ENCODE results near the gene ZNF304.
"Not testable (repeated sequence)": the region's sequence is repeated elsewhere in the genome, so short reads cannot be mapped to it uniquely, and the experiment has no call there.

Gene ZNF304

DNA sequence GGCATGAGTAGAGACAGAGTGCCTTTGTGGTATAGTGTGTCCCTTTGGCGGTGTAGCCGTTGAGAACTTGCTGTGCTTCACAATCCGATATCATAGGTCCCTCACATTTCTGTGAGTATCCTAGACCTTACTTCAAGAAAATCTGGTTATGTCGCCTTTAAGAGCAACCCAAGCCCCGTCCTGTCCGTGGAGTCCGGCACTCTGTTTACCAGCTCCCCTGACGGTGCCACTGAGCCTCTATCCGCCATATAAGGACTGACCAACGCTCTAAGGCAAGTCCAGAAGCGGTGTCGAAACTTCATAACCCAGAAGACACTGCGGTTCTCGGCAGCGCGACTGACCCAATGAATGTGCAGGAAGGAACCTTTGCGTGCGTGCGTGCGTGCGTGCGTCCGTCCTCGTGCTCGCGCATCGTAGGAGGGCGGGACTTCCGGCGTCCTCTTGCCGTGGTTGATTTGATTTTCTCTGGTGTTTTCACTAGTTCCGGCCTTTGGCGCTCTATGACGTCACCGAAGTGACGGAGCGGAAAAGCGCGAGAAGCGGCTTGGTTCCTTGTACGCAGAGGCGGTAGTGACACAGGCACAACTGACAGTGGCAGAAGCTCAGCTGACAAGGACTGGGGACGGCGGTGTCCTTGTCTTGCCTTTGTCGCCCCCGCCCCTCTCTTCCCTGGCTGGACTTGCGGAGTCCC lies 12.1 kb downstream of the ZNF304 start, which contains the start of the genes TRAPPC2B and ZNF547:
TRAPPC2B (plus strand) TSS at position 555 of the 691 bp plus-strand sequence. CDS start 1,283 bp downstream, outside the sequence.
ZNF547 (plus strand) TSS at position 555 of the 691 bp plus-strand sequence. CDS start 5,005 bp downstream, outside the sequence.
- peak; percentile 96 for DNase-seq

DNA sequence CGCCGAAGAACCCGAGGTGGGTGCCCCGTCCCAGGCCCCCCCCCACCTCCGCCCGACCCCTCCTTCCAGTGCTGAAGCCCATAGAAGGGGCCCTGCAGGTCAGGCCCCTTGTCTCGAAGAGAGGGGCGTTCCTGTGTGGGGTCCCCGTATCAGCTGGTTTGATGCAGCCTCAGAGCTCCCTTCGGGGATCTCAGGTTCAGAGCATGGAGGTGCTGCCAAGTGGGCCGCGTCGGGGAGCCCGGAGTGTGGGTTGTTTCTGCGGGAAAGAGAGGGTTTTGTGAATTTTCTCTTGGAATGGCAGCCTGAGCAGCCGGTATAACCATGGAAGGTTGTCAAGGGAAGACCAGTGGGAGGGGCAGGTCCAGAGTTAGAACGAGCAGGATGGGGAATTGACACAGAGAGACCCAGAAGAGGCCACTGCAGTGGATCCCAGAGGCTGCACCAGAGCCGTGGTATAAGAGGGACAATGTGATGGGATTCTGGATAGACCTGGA lies 12.7 kb downstream of the ZNF304 start:
- no peak for DNase-seq

DNA sequence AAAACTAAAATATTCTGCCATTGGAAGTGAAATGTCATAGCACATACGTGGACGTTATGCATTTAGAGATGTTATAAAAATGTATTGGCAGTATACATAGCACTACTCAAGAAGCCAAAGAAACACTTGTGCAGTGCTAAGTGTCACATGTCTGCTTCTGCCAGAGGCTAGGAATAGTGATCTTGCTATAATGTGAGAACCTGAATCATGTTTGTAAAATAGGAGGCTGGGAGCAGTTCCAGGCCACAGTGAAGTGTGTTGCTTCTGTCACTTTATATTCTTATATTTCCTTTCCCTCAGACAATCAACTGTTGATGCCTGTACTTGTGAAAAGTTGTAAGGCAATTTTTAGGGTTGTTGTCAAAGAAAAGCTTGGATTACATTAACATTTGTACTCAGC lies 15.7 kb downstream of the ZNF304 start:
- no peak for DNase-seq

DNA sequence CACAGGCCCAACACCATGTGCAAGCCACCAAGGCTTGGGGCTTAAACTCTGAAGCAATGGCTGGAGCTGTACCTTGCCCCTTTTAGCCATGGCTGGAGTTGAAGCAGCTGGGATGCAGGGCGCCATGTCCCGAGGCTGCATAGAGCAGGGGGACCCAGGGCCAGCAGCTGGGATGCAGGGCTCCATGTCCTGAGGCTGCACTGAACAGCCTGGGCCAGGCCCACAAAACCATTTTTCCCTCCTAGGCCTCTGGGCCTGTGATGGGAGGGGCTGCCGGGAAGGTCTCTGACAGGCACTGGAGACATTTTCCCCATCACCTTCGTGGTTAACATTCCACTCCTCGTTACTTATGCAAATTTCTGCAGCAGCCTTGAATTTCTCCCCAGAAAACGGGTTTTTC lies 23.1 kb downstream of the ZNF304 start:
- no peak for DNase-seq

DNA sequence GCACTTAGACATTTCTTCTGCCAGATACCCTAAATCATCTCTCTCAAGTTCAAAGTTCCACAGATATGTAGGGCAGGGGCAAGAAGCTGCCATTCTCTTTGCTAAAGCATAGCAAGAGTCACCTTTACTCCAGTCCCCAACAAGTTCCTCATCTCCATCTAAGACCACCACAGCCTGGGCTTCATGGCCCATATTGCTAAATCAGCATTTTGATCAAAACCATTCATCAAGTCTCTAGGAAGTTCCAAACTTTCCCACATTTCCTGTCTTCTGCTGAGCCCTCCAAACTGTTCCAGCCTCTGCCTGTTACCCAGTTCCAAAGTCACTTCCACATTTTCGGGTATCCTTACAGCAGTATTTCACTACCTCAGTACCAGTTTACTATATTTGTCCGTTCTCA lies 23.6 kb downstream of the ZNF304 start:
- DNase-seq: not testable (repeated sequence)

DNA sequence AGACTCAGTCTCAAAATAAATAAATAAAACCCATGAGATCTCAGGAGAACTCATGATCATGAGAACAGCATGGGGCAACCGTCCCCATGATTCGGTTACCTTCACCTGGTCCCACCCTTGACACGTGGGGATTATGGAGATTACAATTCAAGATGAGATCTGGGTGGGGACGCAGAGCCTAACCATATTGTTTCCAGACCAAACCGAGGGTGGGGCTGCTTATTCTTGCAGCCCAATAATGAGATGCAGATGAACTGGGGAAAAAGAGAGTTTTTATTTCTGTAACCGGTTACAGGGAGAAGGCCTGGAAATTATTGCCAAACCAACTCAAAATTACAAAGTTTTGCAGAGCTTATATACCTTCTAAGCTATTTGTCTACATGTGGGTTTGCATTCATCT lies 25.1 kb downstream of the ZNF304 start:
- DNase-seq: no peak

DNA sequence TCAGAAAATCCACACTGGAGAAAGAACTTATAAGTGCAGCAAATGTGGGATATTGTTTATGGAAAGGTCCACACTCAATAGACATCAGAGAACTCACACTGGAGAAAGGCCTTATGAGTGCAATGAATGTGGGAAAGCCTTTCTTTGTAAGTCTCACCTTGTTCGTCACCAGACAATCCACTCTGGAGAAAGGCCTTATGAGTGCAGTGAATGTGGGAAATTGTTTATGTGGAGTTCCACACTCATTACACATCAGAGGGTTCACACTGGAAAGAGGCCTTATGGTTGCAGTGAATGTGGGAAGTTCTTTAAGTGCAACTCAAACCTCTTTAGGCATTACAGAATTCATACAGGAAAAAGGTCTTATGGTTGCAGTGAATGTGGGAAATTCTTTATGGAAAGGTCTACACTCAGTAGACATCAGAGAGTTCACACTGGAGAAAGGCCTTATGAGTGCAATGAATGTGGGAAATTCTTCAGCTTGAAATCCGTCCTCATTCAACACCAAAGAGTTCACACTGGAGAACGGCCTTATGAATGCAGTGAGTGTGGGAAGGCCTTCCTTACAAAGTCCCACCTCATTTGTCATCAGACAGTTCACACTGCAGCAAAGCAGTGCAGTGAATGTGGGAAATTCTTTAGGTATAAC lies 26.6 kb downstream of the ZNF304 start:
- DNase-seq: no peak

DNA sequence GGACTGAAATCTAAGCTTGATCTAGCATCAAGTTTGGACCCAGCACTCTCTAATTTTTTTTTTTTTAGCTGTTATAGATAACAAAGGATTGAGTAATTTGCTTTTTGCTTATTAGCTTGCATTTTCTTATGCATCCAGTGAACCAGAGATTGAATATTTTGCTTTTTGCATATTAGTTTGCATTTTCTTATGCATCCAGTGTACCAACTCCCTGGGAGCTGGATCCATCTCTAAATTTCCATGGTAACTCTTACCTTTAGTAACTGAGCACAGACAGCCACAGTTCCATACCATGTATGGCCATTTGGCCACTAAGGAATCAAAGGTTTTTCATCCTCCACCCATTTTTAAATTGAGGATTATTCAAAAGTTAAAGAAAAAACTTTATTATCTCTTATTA lies 29.9 kb downstream of the ZNF304 start:
- no peak for DNase-seq

DNA sequence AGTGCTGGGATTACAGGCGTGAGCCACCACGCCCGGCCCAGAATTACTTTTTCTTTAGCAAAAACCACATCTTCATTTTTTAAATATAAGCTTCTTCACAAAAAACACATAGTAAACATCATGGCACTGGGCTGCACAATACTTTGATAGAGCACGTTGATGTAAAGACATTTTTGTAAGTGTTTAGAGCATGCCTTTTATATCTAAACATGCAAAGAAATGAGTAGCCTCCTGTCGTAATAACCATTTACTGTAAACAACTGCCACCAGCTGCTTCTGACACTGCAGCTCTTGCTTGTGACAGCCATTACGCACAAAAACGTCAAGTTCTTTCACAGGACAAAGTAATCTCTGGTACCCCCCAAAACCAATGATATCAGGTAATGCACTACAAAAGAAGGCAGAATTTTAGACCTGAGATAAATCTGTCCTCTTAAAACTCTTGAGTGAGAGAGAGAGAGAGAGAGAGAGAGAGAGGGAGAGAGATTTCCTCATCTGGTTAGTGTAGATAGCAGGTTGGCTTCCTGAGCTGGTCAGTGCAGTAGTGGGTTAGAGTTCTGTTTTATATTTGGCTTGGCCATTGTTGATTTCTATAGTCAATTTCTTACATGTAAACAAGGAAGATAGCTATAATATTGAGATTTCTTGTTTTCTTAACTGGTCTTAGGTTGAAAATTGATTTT lies 31.9 kb downstream of the ZNF304 start:
- no peak for DNase-seq

DNA sequence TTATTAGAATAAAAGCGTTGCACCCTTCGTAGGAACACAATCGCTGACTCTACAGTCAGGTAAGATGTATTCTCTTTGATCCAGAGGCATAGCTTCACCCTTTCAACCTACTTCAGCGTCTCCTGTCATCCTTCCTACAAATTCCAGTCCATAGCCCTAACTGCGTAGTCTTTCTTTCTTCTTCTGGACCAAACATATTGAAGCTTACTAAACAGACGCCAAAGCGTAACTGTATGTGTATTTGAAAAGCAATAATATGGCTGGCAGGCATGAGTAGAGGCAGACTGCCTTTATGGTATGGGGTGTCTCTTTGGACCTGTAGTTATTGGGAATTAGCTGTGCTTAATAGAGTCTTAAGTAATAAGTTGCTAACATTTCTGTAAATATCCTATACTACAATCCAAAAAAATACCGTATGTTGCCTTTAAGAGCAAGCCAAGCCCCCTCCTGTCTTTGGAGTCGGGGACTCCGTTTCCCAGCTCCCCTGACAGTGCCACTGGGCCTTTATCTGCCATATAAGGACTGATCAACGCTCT lies 38.2 kb downstream of the ZNF304 start:
- no peak for DNase-seq

DNA sequence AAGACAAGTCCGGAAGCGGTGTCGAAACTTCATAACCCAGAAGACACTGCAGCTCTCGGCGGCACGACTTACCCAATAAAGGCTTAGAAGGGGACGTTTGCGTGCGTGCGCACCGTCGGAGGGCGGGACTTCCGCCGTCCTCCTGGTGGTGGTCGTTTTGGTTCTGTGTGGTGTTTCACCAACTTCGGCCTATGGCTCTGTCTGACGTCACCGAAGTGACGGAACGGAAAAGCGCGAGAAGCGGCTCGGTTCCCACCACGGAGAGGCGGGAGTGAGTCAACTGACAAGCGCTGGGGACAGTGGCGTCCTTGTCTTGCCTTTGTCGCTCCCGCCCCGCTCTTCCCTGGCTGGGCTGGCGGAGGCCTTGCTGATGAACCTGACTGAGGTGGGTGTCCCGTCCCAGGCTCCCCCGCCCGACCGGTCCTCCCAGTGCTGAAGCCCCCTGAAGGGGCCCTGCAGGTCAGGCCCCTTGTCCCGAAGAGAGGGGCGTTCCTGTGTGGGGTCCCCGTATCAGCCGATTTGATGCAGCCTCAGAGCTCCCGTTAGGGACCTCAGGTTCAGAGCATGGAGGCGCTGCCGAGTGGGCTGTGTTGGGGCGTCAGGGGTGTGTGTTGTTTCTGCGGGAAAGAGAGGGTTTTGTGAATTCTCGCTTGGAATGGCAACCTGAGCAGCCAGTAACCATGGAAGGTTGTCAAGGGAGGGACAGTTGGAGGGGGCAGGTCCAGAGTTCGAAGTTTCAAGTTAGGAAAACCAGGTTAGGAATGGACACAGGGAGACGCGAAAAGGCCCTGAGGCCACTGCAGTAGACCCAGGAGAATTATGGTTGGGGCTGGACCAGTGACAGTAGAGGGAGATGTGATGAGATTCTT lies 38.9 kb downstream of the ZNF304 start, which contains the start of gene ZNF548:
ZNF548 (plus strand) TSS at position 125 of the 869 bp plus-strand sequence; CDS start at position 371, 246 bp downstream.
- peak; percentile 96 for DNase-seq

DNA sequence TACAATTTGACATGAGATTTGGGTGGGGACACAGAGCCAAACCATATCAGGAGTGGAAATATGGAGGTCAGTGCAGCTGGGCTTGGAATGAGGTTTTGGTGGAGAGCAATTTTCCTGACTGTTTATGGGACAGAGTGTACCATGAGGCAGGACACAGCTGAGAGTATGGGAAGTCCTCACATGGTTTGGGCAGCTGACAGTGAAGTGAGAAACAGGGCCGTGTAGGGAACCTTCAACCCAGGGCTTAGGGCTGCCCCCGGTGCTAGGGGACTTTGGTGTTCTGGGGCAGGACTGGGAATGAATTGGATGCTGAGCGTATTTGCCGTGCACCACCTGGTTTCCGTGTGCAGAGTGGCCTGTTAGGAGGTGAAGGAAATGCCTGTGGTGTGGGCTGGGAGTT lies 44.6 kb downstream of the ZNF304 start:
- no peak for DNase-seq

DNA sequence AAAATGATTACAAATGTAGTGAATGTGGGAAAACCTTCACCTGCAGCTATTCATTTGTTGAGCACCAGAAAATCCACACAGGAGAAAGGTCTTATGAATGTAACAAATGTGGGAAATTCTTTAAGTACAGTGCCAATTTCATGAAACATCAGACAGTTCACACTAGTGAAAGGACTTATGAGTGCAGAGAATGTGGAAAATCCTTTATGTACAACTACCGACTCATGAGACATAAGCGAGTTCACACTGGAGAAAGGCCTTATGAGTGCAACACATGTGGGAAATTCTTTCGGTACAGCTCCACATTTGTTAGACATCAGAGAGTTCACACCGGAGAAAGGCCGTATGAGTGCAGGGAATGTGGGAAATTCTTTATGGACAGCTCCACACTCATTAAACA lies 47.8 kb downstream of the ZNF304 start:
- DNase-seq: no peak

DNA sequence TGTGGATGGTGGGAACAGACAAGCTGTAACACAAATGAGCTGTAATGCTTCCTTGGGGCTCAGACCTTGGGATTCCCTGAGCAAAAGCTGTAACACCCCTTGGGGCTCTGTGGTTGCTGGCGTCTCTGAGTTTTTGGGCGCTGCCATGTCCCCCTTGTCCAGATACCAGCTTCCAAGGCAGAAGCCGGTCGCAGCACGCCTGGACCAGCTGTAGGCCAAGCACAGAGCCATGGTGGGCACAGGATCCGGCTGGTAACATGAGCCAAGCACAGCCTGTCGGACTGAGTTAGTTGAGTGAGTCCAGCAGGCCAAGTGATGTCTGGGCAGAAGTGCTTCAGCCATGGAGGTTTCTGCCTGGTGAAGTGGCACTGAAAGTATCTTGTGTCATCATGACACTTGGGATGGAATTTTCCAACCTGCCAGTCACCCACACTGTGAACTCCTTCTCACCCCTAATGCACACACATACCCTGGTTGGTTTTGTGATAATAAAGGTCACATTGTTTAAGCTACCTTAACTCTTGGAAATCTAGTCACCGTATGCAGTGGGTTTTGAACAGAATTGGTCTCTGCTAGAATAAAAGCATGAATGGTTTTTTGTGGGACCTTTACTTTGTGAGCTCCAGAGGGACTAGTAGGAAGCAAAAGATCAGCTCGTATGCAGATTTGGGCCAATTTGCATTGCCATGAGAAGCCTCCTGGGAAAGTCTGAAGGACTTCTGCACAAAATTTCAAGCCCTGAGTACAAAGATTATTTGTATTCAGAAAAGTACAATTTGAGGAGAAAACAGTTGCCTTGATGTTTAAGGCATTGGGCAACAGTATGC lies 52.9 kb downstream of the ZNF304 start:
- DNase-seq: no peak

DNA sequence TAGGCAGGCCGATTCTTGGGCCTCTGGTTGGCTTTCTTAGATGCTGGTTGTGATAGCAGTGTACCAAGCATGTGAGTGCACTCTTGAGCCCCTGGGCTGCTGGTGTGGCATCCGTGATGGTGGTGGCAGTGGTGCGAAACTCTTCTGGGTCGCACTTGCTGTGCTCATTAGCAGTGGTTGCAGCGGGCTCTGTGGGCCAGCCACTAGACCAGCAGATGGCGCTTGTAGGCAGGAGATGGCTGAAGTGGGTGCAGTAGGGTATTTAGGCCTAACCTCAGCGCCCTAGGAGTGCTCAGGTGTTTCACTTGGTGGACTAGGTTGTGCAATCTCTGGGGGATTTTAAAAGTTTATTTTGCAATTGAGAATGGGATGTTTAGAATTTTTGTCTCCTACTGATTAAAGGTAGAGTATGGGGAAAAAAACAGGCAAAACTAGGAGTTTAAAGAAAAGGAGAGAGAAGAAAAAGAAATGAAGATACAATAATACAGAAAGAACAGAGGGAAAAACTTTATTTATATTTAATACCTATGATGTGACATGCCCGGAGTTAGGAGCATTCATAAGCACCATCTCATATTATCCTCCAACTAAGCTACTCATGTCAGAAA lies 55.5 kb downstream of the ZNF304 start:
- no peak for DNase-seq
